Stimulated activated CD8-positive, alpha-beta memory T cell treated with anti-CD3 and anti-CD28 coated beads, Interleukin-4, amount 100 ng/mL, for 24 hours (primary cell): Measurements from ENCODE around the gene ZSCAN9.

ENCODE experiments used
- DNase-seq: peaks from one replicate; pipeline ENCODE4 v3.0.0-alpha.2; 2020; ENCODE audit warnings: low read depth

Gene ZSCAN9

DNA sequence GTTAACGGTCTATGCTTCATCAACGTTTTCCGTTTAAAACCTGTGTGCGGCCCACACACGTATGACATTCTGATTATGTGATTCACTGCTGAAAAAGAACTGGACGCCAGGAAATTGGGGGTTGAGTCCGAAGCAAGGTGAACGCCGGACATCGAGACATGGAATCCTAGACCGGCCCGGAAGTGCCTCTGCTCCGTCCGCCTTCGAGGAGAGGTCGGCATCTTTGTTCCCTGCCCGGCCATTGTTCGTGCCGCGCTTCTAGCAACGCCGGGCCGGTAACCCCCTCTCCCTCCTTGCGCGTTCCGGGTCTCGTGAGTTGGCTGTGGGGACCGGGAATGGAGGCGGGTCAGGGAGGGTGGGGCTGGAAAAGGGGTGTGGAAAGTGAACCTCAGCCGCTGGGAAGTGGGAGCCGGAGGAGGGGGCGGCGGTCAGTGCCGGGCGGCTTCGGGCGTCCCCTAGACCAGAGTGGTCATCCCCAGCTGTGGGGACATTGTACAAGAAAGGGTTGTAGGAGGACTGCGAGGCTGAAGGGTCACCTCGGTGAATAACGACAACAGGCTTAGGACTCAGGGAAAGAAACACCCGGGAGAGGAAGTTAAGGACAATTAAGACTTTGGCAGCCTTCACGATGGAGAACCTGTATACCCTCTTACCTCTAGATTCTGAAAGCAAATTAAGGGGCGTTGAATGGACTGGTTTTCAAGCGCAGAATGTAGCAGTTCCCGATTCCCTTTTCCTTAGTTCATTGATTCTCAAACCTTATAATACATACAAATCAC is at the start of gene ZSCAN9:
Gene ZSCAN9, plus strand, starts transcription at position 220 of the 779 bp plus-strand sequence. CDS start 1,810 bp downstream, outside the sequence.
- DNase-seq, result peak; percentile 35

DNA sequence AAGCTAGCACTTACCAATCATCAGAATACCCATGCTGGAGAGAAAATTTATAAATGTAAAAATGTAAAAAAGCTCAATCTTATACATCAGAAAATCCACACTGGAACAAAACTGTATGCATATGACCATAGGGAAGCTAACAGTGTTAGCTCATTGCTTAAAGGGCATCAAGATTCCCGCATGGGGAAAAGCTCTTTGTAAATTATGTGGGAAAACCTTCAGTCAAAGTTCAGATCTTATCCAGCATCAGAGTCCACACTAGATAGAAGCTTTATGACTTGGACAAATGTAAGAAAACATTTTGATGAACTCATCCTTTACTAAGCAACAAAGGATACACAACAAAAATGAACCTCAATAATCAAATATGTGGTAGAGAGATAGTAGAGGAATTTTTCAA is 48.7 kb upstream of the ZSCAN9 start:
- no peak for DNase-seq

DNA sequence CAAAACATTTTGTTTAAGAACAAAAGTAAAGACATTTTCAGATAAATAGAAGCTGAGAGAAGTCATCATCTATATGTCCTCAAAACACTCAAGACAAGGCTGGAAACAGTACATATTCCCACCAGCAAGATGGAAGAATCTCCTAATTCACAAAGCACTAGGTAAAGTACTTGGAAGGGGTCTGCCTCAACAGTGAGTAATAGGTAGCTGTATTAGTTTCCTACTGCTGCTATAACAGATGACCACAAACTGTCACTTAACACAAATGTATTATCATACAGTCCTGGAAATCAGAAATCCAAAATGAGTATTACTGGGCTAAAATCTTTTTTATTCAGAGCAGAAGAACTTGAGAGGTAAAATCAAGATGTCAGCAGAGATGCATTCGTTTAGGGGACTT is 42.8 kb upstream of the ZSCAN9 start:
- no peak for DNase-seq

DNA sequence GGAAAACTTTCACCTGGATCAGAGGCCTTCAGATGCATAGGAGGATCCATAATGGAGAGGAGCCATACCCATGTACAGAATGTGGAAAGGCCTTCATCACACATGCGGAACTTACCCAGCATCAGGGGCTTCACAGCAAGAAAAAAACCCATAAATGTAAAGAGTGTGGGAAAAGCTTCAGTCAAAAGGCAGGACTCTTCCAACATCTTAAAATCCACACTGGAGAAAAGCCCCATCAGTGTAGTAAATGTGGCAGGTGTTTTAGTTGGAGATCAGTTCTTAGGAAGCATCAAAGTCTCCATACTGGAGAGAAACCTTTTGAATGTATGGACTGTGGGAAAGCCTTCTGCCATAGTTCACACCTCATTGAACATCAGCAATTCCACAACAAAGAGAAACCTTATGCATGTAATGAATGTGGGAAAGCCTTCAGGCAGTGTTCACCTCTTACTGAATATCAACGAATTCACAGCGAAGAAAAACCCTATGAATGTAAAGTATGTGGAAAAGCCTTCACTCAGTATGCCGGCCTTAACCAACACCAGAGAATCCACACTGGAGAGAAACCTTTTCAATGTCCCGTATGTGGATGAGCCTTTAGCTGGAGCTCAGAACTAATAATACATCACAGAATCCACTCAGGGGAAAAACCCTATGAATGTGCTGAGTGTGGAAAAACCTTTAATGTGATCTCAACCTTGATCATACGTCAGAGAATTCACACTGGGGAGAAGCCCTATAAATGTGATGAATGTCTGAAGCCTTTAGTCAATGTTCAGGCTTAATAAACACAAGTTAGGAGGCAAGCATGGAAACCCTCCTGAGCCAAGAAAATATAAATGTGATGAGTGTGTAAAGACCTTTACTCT is 36.7 kb upstream of the ZSCAN9 start:
- no peak for DNase-seq

DNA sequence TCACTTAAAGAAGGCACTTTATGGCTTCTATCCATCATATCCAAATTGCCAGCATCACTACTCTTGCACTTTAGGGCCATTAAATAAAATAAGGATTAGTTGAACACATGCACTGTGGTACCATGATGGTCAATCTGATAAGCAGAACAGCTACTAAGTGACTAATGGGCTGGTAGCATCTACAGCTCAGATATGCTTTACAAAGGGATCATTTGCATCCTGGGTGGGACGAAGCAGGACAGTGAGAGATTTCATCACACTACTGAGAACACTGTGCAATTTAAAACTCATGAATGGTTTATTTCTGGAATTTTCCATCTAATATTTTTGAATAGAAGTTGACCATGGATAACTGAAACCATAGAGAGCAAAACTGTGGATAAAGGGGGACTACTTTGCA is 25.1 kb upstream of the ZSCAN9 start:
- no peak for DNase-seq

DNA sequence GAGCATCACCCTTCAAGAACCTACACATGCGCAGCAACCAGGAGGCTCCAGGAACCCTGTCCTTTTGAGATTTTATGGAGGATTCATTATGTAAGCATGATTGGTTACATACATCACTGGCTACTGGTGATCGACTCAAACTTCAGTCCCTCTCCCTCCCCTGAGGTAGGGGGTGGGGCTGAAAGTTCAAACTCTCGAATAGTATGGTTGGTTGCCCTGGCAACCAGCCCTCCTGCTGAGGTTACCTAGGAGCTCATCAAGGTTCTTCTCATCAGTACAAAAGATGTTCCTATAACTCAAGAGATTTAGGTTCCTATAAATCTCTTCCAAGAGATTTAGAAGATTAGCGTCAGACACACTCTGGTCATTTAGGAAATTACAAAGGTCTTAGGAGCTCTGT is 21.9 kb upstream of the ZSCAN9 start:
- DNase-seq, result no peak

DNA sequence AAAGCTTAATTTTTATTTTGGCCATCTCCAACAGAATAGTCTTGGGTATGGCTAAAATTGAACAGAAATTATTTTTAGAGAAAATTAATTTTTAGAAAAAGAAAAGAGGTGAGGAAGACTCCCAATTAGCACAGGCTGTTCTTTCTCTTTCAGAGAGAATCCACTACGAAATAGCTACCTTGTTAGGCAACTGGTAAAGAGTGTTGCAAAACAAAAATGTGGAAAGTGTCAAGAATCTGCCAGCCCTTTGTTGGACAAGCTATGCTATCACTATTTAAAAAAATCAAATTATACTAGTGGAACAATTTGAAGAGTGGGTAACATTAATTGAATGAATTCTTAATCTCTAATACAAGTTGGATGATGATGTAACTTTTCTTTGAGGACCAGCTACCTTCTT is 19.2 kb upstream of the ZSCAN9 start:
- DNase-seq, result no peak

DNA sequence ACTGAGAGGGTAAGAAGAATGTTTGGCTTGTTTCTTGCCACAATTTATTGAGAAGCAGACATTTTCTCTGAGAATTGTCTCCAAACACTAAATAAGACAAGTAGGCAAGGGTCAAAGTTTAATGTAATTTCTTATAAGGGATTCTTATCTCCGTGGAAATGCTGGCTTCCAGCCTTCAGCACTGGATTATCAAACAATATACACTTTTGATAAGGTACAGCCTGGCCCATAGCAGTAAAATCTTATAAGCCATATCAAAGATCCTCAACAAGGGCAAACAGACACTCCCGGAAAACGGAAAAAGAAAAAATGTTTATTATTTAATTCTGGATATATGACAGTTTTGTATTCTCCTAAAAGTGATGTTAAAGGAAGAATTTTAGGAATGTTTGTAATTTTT is 18.5 kb upstream of the ZSCAN9 start:
- no peak for DNase-seq

DNA sequence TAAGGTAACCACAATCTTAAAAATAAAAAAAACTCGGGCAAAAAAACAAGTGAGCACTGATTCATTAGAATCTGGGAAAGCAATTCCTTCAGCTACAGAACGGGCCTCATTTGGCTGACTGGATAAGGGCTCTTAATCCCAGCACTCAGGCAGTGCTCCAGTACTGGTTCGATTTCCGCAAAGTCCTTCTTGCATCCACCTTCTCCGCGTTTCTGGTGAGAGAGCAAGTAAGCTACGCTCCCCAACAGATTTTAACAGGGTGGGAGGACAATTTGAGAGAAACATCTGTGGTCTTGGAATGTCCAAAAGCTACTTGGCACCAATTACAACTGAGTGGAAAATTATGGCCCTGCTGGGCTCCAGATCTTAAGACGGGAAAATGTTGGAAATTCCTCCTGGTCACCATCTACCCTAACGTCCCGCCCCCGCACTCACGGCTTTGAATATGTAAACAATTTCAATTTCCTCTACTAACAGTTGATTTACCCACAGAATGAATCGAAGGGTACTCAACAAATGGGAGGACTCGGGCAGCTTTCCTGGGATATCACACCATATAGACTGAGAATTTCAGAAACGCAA is 18.1 kb upstream of the ZSCAN9 start:
- no peak for DNase-seq

DNA sequence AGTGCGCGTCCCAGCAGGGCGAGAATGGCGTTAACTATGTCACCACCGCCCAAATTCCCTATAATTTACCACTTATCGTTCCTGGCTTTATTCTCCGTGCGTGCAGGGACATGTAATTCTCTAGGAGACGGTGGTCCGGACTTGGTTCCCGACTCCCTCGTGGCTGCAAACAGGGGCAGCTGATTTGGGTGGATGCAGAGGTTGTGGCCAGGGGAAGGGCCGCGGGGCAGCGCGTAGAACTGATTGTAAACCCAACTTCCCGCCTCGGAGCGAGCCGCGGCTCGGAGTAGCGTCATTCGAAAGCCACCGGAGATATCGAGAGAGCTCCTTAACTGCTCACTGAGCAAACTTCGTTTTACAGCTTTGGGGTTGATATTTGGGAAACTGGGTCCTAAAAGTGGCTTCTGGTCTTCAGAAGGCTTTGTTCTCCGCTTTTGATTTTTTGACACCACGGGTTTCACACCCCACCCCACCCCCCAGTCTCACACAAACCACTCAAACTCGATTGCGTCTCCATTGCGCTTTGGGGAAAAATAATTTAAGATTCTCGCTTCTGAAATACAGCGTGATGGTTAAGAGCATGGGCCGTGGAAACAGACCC is 17.5 kb upstream of the ZSCAN9 start:
- no peak for DNase-seq

DNA sequence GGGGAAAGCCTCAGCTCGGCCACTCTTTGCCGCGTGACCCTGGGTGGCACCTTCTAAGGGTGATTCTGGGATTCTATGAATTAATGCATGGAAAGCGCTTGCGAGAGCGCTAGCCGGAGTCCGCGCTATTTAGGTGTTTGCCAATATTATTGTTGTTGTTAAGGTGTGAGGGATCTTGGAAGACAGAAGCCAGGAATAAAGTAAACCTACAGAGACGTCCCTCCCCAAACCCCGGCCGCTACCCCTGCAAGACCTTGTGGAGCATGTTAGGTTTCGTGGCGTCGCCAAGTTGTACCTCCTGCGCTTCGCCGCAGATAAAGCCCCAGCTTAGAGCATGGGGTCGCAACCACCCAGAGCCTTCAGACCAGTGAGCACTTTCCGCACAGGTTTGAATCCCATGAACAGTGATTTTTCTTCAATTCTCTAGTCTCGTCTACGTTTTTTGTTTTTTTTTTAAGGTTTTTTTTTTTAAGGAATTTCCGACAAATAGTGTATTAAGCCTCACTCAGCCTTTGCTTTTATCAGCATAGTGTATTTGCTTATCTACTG is 16.9 kb upstream of the ZSCAN9 start:
- DNase-seq, result no peak

DNA sequence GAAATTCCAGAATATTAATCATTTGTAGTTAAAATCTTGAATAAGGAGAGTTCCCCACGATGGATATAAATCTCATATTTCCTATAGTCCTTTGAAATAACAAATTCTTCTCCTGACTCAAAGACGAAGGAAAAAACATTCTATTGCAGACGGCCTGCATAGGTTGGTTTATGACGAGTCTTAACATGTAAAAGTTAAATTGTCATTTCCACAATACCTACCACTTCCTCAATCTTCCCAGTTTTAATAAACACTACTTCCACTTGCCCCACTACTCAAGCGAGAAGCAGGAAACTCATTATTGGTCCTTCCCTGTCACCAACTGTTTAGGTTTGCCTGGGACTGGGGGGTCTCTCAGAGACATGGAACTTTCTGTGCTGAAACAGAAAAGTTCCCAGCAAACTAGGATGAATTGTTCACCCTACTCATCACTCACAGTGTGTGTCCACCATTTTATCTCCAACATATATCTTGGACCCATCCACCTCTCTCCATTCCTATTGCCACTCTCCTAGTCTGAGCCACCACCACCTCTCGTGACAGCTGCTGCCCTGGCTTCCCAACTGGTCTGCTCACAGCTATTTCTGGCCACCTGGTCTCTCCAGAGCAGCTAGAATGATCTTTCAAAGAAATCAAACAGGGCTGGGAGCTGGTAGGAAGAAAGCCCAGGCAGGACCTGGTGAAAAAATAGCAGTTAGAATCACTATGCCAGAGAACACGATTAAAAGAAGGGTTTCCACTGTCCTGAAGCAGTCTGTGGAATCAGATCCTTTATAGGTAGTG is 15.1 kb upstream of the ZSCAN9 start:
- DNase-seq, result no peak

DNA sequence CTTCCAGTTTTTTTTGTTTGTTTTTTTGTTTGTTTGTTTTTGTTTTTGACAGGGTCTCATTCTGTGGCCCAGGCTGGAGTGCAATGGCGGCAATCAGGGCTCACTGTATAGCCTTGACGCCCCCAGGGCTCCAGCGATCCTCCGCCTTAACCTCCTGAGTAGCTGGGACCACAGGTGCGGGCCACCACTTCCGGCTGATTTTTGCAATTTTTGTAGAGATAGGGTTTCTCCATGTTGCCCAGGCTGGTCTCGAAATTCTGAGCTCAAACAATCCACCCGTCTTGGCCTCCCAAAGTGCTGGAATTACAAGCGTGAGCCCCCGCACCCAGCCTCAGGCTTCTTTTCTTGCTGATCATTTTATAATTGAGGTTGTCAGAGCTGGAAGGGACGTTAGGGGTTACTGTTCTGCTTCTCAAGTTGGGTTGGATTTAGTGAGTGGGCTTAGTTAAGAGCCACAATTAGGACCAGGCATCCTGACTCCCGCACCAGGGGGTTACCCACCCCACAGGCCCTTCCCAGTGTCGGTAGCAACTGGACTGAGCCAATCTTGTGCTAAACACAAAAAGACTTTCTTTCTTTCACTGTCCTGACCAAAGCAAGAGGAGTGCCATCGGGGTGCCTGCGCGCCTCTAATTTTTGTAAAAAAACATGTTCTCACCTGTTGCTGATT is 13.1 kb upstream of the ZSCAN9 start:
- no peak for DNase-seq

DNA sequence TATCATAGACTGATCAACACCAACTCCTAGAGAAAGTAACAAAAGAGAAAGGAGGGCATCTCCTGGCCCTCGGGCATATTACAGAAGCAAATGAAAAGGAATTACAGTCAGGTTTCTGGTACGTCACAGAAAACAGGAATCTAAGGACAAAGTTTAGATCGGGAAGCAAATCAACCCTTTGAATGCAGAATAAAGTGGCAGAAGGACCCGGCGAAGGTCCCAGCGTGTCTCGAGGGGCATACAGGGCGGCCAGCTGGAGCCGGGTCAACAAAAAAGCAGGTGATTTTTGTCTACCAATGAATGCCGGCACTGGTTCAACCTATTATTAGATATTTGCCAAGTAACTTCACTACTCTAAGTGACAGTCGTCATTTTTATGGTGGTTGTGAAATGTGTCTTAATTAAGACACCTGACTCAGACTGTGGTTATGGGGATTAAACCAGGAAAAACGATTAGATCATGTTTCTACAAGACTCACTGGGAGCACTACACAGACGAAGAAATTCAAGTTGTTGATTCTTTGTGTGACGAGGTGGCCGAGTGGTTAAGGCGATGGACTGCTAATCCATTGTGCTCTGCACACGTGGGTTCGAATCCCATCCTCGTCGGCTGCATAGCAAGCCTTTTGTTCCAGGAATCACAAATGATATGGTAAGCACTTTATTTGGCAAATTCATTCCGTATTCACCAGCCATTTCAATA is 12.4 kb upstream of the ZSCAN9 start:
- peak; percentile 37 for DNase-seq

DNA sequence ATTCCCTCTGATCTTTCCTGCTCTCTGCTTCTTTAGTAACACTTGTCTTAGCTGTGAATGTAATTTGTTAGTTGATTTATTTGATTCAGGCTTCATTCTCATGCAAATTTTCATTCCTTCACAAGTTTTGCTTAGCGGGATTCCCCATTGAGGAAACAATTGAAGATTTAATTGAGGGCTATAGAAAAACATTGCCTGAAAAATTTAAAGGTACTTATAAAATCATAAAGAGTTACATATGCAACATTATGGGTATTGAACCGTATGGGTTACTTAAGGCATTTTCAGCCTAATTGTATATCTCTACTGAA is 11.9 kb upstream of the ZSCAN9 start:
- no peak for DNase-seq

DNA sequence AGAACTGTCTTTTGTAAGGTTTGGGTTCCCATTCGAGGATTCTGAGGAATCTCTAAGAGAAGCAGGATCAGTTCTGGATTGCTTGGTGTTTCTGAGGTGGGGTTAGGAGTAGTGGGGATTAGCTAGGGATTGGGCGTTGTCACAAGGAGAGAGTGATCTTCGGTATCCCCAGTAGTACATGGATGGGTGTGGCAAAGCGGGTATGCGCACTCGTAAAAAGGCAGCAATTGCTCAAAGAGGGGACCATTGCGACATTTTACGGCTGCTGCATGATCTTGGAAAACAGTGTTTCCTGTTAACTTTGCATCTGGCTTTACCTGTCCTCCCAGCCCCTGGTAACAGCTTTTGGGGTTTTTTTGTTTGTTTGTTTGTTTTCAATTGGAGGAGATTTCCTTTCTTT is 9.7 kb upstream of the ZSCAN9 start:
- no peak for DNase-seq

DNA sequence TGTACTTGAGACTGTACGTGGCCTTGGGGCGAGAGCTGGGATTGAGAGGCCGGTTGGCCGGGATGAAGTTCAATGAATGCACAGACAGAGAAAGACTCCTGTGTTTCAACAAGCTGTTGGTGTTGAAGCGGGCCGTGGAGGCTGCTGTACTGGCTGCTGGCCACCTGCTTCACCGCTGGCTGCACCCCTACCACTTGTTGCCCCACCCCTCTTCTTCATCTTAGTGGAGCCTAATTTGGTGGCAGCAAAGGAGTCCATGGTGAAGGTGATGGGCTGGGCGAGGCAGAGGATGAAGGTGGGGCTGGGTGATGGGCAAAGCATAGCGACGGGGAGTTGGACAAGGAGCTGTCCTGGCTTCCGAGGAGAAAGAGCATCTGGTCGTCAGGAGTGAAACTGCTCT is 7.2 kb upstream of the ZSCAN9 start:
- DNase-seq, result no peak

DNA sequence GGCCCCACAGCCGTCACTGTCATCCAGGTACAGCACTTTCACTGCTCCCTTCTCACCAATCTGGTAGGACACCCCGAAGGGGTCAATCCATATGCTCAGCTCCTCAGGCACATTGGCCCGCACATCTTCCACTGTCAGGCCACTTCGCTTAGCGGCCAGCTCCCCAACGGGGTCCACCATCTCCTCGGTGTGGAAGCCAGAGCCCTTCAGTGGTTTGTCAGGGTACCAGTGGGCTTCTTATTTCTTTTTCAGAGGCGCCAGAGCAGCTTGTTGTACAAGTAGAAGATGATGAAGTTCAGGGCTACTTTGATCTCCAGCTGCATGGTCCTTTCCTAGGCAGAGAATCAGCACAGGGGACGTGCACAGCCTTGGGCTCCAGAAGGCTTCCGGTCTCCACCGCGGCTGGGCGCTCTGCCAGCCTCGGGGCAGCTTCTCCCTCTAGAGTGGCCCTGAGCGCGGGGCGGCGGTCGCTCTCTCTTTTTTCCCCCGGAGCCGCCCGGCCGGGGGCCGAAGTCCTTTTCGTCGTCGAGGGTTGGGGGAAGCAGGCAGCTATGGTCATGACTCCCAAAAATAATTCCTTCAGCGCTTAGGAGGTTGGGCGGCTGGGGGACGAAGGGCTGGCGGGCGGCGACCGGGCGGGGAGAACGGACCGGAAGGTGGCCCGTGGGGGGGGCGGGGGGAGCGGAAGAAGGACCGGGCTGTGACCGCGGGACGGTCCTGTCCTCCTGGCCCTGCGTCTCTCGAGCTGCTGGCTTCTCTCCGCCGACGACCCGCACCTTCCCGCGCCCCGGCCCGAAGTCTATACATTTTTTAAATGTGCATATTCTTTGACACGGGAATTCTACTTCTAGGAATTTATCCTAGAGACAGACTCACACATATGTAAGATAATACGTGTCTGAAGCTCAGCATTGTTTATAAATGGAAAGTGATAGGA is 6.5 kb upstream of the ZSCAN9 start:
- no peak for DNase-seq
